Lung (tissue), 12 donors: ENCODE data around the gene PCBD1. TPM values are rescaled to one million over a fixed set of nuclear protein-coding genes. Genes with fewer than 3 reads are reported as not detected.

Experiments used
- ATAC-seq: fragments of 200-7000 bp; cut with Tn5 transposase; one replicate; pipeline ENCODE4 v1.9.1; 2020; ENCODE audit warnings: moderate number of reproducible peaks; ENCODE audit not compliant: insufficient read depth, low FRiP score
- DNase-seq, 3 donors: peaks; one replicate each; pipeline ENCODE4 v3.0.0-alpha.2; 2013 to 2017
- H3K27ac ChIP-seq, 2 donors: one replicate each; pipeline ENCODE4 v1.5.1; 2013; ENCODE audit warnings: mild to moderate bottlenecking in 2 of 2, moderate library complexity in 2 of 2, control low read depth in 1 of 2, inconsistent platforms in 1 of 2, low read depth in 1 of 2, low read length in 1 of 2
- H3K27me3 ChIP-seq, 3 donors: one replicate each; pipeline ENCODE4 v1.5.1; 2013; ENCODE audit warnings: low read length in 2 of 3; ENCODE audit not compliant: control insufficient read depth in 3 of 3, insufficient read depth in 3 of 3
- H3K36me3 ChIP-seq, 4 donors: one replicate each; pipeline ENCODE4 v1.5.1; 2013; ENCODE audit warnings: low read length in 4 of 4, mild to moderate bottlenecking in 1 of 4, moderate library complexity in 1 of 4; ENCODE audit not compliant: control insufficient read depth in 4 of 4, insufficient read depth in 4 of 4
- H3K4me1 ChIP-seq, 5 donors: one replicate each; pipeline ENCODE4 v1.5.1; 2013; ENCODE audit warnings: low read length in 5 of 5, mild to moderate bottlenecking in 2 of 5, moderate library complexity in 1 of 5; ENCODE audit not compliant: control insufficient read depth in 5 of 5, insufficient read depth in 5 of 5
- H3K4me3 ChIP-seq: one replicate; pipeline ENCODE4 v1.5.1; 2013; ENCODE audit warnings: mild to moderate bottlenecking, control low read depth, moderate library complexity
- H3K9ac ChIP-seq, 2 donors: one replicate each; pipeline ENCODE4 v1.5.1; 2013; ENCODE audit warnings: low read length in 2 of 2, control low read depth in 1 of 2; ENCODE audit not compliant: insufficient read depth in 1 of 2
- H3K9me3 ChIP-seq, 4 donors: one replicate each; pipeline ENCODE4 v1.5.1; 2013; ENCODE audit warnings: low read length in 3 of 4, mild to moderate bottlenecking in 1 of 4, moderate library complexity in 1 of 4; ENCODE audit not compliant: control insufficient read depth in 4 of 4, insufficient read depth in 3 of 4
- WGBS, 2 donors: extraction: QIAGEN DNeasy Blood & Tissue Kit; methylation state at CpG; one replicate each; pipeline ENCODE4 v1.1.7; 2013; 5-methylcytosine and 5-hydroxymethylcytosine counted together
- polyA plus RNA-seq, 2 donors: library from polyadenylated mRNA; stranded (reverse); fragments of 200-250 nt; gene quantifications; one replicate each; pipeline ENCODE4 v1.2.1, GENCODE V29; 2013
- total RNA-seq, 2 donors: library from RNA; depleted of rRNA in 1 of 2; stranded (reverse); fragments of >200 nt in 1 of 2; gene quantifications; one replicate each; pipeline ENCODE4 v1.2.1, GENCODE V29; 2014 to 2021
- TF ChIP-seq, protein P1 (sequence below): IDR thresholded peaks from 2 replicates; pipeline ENCODE4 v1.5.1; 2012; ENCODE audit warnings: mild to moderate bottlenecking; ENCODE audit errors: control extremely low read depth, extremely low read depth
- donor health status: control.
- donor health status: control.
- donor health status: Bipolar disorder and iron deficiency.
- donor health status: healthy.
- donor health status: DM: yes; HTN: yes; CAD: no.

Gene PCBD1
- total and polyA plus RNA-seq, 4 donors = 62.5 to 152 (median 86.0) TPM

- Histone ChIP-seq H3K9ac (no peak overlapping the region), H3K27me3 (no peaks in the 10 kb centered on the region), H3K9me3 (peaks cover 0 to 3% (median 0%) of the 10 kb centered on the region in 4 donors), H3K27ac (no peak overlapping the region), H3K4me3 (no peak overlapping the region), H3K36me3 (peaks cover 0 to 11% (median 2%) of the 10 kb centered on the region in 4 donors), H3K4me1 (peaks cover 2 to 38% (median 14%) of the 10 kb centered on the region in 5 donors)
- 64 to 72% methylated on average over 7 of the region's 7 CpGs for WGBS, 2 donors
- DNase-seq (no peak), ATAC-seq (no peak)
- TF ChIP-seq, protein P1, sequence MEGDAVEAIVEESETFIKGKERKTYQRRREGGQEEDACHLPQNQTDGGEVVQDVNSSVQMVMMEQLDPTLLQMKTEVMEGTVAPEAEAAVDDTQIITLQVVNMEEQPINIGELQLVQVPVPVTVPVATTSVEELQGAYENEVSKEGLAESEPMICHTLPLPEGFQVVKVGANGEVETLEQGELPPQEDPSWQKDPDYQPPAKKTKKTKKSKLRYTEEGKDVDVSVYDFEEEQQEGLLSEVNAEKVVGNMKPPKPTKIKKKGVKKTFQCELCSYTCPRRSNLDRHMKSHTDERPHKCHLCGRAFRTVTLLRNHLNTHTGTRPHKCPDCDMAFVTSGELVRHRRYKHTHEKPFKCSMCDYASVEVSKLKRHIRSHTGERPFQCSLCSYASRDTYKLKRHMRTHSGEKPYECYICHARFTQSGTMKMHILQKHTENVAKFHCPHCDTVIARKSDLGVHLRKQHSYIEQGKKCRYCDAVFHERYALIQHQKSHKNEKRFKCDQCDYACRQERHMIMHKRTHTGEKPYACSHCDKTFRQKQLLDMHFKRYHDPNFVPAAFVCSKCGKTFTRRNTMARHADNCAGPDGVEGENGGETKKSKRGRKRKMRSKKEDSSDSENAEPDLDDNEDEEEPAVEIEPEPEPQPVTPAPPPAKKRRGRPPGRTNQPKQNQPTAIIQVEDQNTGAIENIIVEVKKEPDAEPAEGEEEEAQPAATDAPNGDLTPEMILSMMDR = no peak
Observed at GRCh38 chr10:70834441-70835151, 53.8 kb downstream of the PCBD1 start.

DNA sequence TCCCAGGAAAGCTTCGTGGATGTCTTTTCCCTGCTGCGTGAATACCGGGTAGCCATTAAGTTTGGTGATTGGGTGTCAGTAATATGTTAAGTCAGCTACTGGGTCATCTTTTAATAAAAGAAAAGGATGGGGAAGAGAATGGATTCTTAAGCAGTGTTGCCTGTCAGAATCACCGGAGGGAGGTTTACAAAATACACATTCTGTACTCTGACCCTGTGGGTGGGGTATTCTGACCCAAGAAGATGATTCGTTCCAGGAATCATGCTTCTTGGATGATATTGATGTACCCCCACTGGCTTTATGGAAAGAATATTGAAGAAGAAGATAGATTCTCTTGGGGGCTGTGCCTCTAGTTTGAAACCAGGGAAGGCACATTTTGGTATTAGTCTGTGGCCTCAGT lies 54.3 kb downstream of the PCBD1 start:
- 81 to 90% methylated on average over 5 of the region's 5 CpGs for WGBS, 2 donors
- Histone ChIP-seq H3K9me3 (peaks cover 0 to 3% (median 0%) of the 10 kb centered on the region in 4 donors), H3K27ac (no peak overlapping the region), H3K4me1 (peaks cover 2 to 38% (median 14%) of the 10 kb centered on the region in 5 donors), H3K27me3 (no peaks in the 10 kb centered on the region), H3K36me3 (peaks cover 0 to 11% (median 2%) of the 10 kb centered on the region in 4 donors), H3K4me3 (no peak overlapping the region), H3K9ac (no peak overlapping the region)
- ATAC-seq (no peak), DNase-seq (no peak)
- TF ChIP-seq, protein P1 = no peak

DNA sequence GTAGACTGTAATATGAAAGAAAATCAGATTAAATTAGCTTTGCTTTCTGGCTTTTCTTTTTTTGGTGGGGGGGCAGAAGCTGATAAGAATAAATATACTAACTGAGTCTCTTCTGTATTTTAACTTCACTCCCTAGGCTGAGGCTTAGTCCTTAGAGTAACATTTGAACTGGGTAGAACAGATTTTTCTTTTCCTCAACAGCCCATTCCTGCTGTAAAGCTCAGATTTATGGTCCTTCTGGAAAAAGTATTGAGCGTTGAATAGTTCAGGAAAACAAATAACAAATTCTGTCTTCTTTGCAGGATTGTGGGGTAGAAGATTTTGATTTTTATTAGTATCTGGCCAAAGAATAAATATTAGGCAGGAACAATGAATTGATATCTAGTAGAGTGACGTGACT lies 54.8 kb downstream of the PCBD1 start:
- 81 to 84% methylated on average over 2 of the region's 2 CpGs for WGBS, 2 donors
- Histone ChIP-seq H3K9ac (no peak overlapping the region), H3K4me3 (no peak overlapping the region), H3K4me1 (peaks cover 2 to 38% (median 16%) of the 10 kb centered on the region in 5 donors), H3K27ac (no peak overlapping the region), H3K36me3 (peaks cover 0 to 11% (median 2%) of the 10 kb centered on the region in 4 donors), H3K27me3 (no peaks in the 10 kb centered on the region), H3K9me3 (peaks cover 0 to 3% (median 0%) of the 10 kb centered on the region in 4 donors)
- TF ChIP-seq, protein P1 = no peak
- DNase-seq = peak in 2 of 3 donors; percentile 81 to 91
- ATAC-seq = no peak

Other genes with a start within 250 kb of the PCBD1 start
- gene ADAMTS14, start 216.1 kb downstream of the PCBD1 start, total RNA-seq = 1 to 10 TPM; 1.1 to 3.9 TPM
- gene ADAMTS14, start 216.1 kb downstream of the PCBD1 start, polyA plus RNA-seq = 1 to 10 TPM in 1 of 2 donors, under 1 TPM in 1; 0.47 to 1.3 TPM
- gene TBATA, start 103.2 kb downstream of the PCBD1 start, total RNA-seq = not detected
- gene TBATA, start 103.2 kb downstream of the PCBD1 start, polyA plus RNA-seq = not detected
- gene SGPL1, start 72.6 kb downstream of the PCBD1 start, total RNA-seq = 10 to 100 TPM; 45.7 to 57.4 TPM
- 10 to 100 TPM in 1 of 2 donors, 1 to 10 TPM in 1; 8.3 to 15.9 TPM for gene SGPL1, start 72.6 kb downstream of the PCBD1 start, polyA plus RNA-seq